Central memory CD4-positive, alpha-beta T cell (primary cell): ENCODE data around the gene PEX11G.

Experiments used
- DNase-seq: peaks from one replicate; pipeline ENCODE4 v3.0.0; 2022
- total RNA-seq, 3 experiments: gene quantifications; one replicate each; lab custom pipeline; 2026; lab: John Stamatoyannopoulos, UW

The PEX11G gene
- total RNA-seq = 0.39 to 0.49 (median 0.42) reads per million in 3 experiments

DNA sequence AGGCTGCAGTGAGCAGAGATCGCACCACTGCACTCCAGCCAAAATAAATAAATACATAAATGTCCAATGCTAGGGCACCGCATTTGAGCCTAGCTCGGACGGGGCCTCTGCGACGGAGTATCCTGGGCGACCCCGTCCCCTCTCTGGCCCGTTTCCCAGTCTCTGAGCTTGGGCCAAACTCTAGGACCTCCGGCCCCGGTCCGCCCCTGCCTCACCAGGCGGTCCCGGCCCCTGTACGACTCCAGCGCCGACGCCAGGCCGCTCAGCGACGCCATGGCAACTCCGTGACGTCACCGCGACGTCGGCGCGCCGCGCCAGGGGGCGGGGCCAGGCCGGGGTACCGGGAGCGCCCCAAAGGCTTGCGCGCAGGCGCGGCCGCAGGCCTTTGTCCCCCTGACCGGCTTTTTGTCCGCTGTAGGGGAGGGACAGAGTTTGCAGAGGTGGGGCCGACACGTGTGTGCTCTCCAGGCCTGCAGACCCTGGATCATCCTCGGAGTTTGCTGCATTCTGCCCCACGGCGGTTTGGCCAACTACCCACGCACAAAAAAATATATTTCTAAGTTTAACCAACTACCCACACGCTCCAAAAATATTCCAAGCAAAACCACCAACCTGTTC, at the start of gene PEX11G:
Gene PEX11G (minus strand): TSS at position 300 of the 618 bp plus-strand sequence. CDS start 25 bp downstream, at position 275.
- peak; percentile 85 for DNase-seq

DNA sequence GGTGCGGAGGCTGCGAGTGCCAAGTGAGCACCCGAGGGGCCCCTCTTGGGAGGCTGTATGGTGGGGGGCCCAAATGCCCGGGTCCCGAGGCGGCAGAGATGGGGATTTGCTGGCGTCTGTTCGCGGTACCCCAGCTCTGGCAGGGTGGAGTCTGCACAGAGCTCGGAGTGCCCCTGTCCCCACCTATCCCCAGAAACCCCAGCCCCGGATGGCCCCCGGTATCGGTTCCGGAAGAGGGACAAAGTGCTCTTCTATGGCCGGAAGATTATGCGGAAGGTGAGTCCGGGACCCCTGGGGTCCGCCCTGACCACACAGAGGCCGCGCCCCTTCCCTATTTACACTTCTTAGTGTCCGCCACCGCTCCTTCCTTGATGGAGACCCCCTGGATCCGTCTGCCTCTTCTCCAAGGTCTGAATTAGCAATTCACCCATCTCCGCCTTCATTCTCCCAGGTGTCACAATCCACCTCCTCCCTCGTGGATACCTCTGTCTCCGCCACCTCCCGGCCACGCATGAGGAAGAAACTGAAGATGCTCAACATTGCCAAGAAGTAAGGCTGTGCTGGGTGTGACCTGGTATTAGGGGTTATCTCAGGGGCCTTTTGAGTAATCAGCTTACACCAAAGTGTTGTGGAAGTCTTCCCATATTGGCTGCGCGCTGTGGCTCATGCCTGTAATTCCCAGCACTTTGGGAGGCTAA, 47.3 kb upstream of the PEX11G start:
- DNase-seq = no peak

GRCh38 chr19:7535047-7535997, 46.5 kb upstream of the PEX11G start, which contains the start of gene PNPLA6:
PNPLA6 (plus strand) TSS chr19:7535717; CDS start chr19:7535789, 72 bp downstream.
- peak; percentile 89 for DNase-seq

GRCh38 chr19:7534531-7535046, 45.8 kb upstream of the PEX11G start:
- DNase-seq = peak; percentile 24

GRCh38 chr19:7533925-7534480, 45.2 kb upstream of the PEX11G start:
- DNase-seq = peak; percentile 79

- no peak for DNase-seq
Observed at GRCh38 chr19:7533281-7533885, 44.5 kb upstream of the PEX11G start.

GRCh38 chr19:7529610-7530490, 41.0 kb upstream of the PEX11G start:
- no peak for DNase-seq

GRCh38 chr19:7529246-7529600, 40.4 kb upstream of the PEX11G start:
- no peak for DNase-seq

DNA sequence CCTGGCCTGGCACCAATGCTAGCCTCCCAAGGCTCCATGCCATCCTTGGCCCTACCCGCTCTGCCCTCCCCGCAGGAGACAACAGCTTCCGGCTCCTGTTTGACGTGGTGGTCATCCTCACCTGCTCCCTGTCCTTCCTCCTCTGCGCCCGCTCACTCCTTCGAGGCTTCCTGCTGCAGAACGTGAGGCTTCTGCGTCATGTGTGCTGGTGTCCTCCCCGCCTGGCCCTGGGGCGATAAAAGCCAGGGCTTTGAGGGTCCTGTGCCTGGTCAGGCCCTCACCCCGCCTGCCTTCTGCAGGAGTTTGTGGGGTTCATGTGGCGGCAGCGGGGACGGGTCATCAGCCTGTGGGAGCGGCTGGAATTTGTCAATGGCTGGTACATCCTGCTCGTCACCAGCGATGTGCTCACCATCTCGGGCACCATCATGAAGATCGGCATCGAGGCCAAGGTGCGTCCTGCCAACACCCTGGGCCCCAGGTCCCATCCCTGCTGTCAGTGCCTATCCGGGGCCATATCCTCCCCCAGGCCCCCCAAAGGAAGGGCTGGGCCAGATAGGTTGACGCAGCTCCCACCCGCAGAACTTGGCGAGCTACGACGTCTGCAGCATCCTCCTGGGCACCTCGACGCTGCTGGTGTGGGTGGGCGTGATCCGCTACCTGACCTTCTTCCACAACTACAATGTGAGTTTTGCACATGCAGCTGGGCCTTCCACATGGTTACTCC, 39.8 kb upstream of the PEX11G start:
- DNase-seq = no peak

DNA sequence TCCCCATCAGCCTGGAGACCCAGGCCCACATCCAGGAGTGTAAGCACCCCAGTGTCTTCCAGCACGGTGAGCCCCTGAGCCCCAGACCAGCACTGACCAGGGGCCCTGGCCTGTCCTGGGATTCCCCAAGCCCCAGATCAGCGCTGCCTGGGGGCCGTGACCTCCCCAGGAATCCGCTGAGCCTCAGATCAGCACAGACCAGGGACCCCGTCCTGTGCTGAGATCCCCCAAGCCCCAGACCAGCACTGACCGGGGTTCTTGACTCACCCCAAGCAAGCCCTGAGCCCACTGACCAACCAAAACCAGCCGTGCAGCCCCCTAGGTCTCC, 39.3 kb upstream of the PEX11G start:
- no peak for DNase-seq

- DNase-seq = no peak
Observed at GRCh38 chr19:7527516-7528191, 38.8 kb upstream of the PEX11G start.

GRCh38 chr19:7526059-7526929, 37.5 kb upstream of the PEX11G start:
- DNase-seq = no peak

DNA sequence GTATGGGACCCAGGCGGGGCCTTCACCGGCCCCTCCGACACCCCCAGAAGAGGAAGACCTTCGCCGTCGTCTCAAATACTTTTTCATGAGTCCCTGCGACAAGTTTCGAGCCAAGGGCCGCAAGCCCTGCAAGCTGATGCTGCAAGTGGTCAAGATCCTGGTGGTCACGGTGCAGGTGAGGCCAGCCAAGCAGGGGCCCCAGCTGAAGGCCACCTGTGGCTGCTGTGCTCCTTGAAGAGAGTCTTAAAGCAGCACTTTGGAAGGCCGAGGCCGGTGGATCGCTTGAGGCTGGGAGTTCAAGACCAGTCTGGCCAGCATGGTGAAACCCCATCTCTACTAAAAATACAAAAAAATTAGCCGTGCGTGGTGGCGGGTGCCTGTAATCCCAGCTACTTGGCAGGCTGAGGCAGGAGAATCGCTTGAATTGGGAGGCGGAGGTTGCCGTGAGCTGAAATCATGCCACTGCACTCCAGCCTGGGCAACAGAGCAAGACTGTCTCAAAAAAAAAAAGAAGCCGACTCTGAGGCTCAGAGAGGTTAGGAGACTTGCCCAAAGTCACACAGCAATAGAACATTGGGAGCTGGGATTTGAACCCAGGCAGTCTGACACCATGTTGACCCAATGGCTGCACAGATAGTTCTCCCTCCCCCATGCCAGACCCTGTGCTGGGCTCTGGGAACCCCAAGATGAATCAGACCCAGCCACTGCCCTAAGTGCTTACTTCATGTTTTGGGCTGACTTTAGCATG, 36.3 kb upstream of the PEX11G start:
- no peak for DNase-seq

DNA sequence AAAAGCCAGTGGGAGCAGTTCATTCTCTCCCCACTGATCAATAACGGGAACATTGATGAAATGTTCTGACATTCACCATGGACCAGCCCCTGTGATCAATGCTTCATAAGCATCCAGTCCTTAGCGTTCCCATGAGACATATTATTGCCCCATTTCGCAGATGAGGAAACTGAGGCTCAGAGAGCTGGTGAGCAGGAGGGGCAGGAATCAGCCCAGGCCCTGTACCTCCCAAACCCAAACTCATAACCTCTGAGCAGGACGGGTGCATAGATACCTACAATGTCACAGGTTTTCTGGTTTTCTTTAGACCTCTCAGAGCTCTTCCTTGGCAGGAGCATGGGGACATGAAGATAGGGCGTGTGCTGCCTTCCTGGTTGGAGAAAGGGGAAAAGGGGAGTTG, 35.7 kb upstream of the PEX11G start:
- no peak for DNase-seq

DNA sequence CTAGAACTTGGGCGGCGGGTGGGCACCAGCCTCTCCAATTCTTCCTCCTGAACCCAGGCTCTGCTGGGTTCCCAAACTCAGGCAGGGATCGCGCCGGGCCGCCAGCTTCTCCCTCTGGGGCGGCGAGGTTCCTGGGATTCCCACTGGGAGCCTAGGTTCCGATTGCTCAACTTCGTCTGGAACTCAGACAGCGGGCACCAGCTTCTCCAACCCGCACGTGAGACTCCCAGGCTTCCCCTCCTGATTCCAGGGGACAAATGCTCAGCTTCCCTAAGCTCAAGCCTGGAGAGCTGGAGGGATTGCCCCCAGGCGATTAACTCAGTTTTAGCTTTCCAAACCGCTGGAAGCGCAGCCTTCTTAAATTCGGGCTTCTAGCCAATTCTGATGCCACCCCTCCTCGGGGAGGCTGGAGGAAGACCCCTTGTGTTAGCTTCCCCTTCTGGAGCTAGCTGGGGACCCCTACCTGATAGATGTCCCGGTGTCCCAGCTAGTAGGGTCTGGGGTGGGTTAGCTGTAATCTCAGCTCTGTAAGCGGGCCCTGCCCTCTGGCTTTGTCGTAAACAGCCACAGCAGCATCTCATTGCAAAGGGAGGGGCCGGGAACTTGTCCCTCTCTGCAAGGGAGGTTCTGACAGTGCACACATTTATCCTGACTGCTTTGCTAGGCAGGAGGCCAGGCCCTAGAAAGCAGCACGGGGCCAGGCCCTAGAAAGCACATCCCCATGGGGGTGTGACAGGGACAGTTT, 34.3 kb upstream of the PEX11G start:
- no peak for DNase-seq

DNA sequence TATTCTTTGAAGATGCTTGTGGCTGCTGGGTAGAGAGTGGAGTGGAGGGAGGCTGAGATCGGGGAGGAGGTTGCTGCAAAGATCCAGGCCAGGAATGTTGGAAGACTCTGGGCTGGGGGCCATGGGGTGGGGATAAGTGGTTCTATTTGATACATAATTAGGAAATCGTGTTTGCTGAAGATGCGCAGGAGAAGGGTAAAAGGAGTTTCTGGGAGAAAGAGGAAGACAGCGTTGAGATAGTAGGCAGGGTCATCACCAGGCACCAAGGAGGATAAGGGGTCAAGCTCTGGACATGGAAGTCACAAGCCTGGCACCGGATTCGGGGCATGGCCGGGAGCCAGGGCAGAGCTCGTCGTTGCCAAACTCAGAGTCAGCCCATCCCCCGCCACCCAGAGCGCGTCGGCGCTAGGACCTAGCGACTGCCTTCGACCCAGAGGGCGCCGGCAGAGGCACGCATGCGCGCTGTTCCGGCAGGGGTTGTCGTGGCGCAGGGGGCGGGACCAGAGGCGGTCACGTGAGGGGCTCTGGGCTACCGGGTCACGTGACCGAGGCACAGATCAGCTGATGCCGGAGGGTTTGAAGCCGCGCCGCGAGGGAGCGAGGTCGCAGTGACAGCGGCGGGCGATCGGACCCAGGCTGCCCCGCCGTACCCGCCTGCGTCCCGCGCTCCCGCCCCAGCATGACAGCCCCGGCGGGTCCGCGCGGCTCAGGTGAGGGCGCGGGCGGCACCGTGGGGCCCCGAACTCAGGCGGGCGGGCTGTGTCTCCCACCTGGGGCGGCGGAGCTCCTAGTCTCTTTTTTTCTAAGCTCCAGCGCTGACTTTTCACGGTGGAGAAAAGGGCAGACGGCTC, 33.5 kb upstream of the PEX11G start, which contains the start of gene MCOLN1:
Gene MCOLN1 (plus strand): TSS at position 553 of the 851 bp plus-strand sequence. CDS start 127 bp downstream, at position 680.
- DNase-seq = peak; percentile 98
